ENCODE results near the gene WDR33.

- no peak for TF ChIP-seq CTCF (IDR thresholded peaks at IDR 0.05)
- no peak for TF ChIP-seq POLR2A (IDR thresholded peaks at IDR 0.05; ENCODE audit: low read depth)
Observed at GRCh38 chr2:127771756-127772155, 39.2 kb downstream of the WDR33 start.
